OCI-LY7 (cell line): ENCODE data around the gene INSR. TPM values are rescaled to one million over a fixed set of nuclear protein-coding genes. Genes with fewer than 3 reads are reported as not detected.
A peak's percentile ranks its signal among the peaks of the same experiment; 100 is the strongest.

Experiments
- BruUV-seq: library from RNA; stranded (reverse); fragments of 400-500 nt; replicated peaks from 2 replicates; lab custom pipeline; 2021; lab: Mats Ljungman, UMichigan
- CTCF ChIA-PET: fragments of 300-600 bp; sonication (Branson Sonifier 250); formaldehyde crosslinking; loops from one replicate; lab custom pipeline; 2022; ENCODE audit warnings: antibody characterized with exemption; ENCODE audit not compliant: unreplicated experiment; lab: Charles Lee
- POLR2A ChIA-PET: fragments of 300-600 bp; sonication (Branson Sonifier 250); formaldehyde crosslinking; loops from one replicate; lab custom pipeline; 2022; ENCODE audit warnings: antibody characterized with exemption; lab: Charles Lee
- DNase-seq: peaks from one replicate; pipeline ENCODE4 v3.0.0-alpha.2; 2015; ENCODE audit warnings: low spot score
- H2AFZ ChIP-seq: fragments of 200-600 bp; sonication (generic), shearing (Covaris generic); 2 replicates; pipeline ENCODE4 v1.6.1; 2014; ENCODE audit warnings: mild to moderate bottlenecking, antibody characterized with exemption, low read length, moderate library complexity
- H3K27ac ChIP-seq: fragments of 200-600 bp; sonication (generic); 2 replicates; pipeline ENCODE4 v1.5.1; 2014; ENCODE audit warnings: mixed run types, low read depth, mild to moderate bottlenecking, moderate library complexity, low read length, inconsistent platforms; ENCODE audit not compliant: poor library complexity, severe bottlenecking
- H3K36me3 ChIP-seq: fragments of 200-600 bp; sonication (generic); 2 replicates; pipeline ENCODE4 v1.6.1; 2014; ENCODE audit warnings: mild to moderate bottlenecking, antibody characterized with exemption, low read length, moderate library complexity, mixed read lengths; ENCODE audit not compliant: insufficient read depth
- H3K4me1 ChIP-seq: fragments of 200-600 bp; sonication (generic); 2 replicates; pipeline ENCODE4 v1.5.1; 2014; ENCODE audit warnings: mild to moderate bottlenecking, low read length; ENCODE audit not compliant: insufficient read depth, poor library complexity, severe bottlenecking
- H3K4me2 ChIP-seq: fragments of 200-600 bp; sonication (generic); 2 replicates; pipeline ENCODE4 v1.6.1; 2014; ENCODE audit warnings: mild to moderate bottlenecking, low read length
- H3K4me3 ChIP-seq: fragments of 200-600 bp; sonication (generic); 2 replicates; pipeline ENCODE4 v1.5.1; 2014; ENCODE audit warnings: mild to moderate bottlenecking, low read depth, low read length; ENCODE audit not compliant: poor library complexity, severe bottlenecking
- H3K79me2 ChIP-seq: fragments of 200-600 bp; sonication (generic); 2 replicates; pipeline ENCODE4 v1.6.1; 2016; ENCODE audit warnings: low read depth, mild to moderate bottlenecking, low read length, moderate library complexity, mixed read lengths; ENCODE audit not compliant: insufficient read depth
- H3K9me2 ChIP-seq: fragments of 200-600 bp; sonication (generic); 2 replicates; pipeline ENCODE4 v1.6.1; 2016; ENCODE audit warnings: mild to moderate bottlenecking, low read length, mixed read lengths; ENCODE audit not compliant: insufficient read depth
- H3K9me3 ChIP-seq: fragments of 200-600 bp; sonication (generic); 2 replicates; pipeline ENCODE4 v1.6.1; 2014; ENCODE audit warnings: mild to moderate bottlenecking, mixed run types, low read length, mixed read lengths
- H4K20me1 ChIP-seq: fragments of 200-600 bp; sonication (generic); 2 replicates; pipeline ENCODE4 v1.6.1; 2014; ENCODE audit warnings: mild to moderate bottlenecking, antibody characterized with exemption, low read length, moderate library complexity, mixed read lengths; ENCODE audit not compliant: insufficient read depth
- EZH2phosphoT487 ChIP-seq: fragments of 200-600 bp; sonication (generic); IDR thresholded peaks from 2 replicates; pipeline ENCODE4 v1.6.1; 2018; ENCODE audit warnings: low read depth, borderline replicate concordance, mild to moderate bottlenecking, mixed run types, antibody characterized with exemption, low read length, moderate library complexity, mixed read lengths
- intact Hi-C: fragments of 100-400 bp; cut with micrococcal nuclease; formaldehyde crosslinking; loops from one replicate; pipeline ENCODE4 v1.10.0; 2022; ENCODE audit not compliant: unreplicated experiment
- total RNA-seq, 2 experiments: library from RNA; depleted of rRNA in 1 of 2; stranded (reverse); fragments of >200 nt in 1 of 2; shearing (Covaris generic) in 1 of 2; gene quantifications; 2 replicates each; pipeline ENCODE4 v1.2.3, GENCODE V29; 2014 to 2022
- TF ChIP-seq, protein P1 (sequence below): fragments of 200-600 bp; sonication (generic); conservative IDR thresholded peaks from 2 replicates; pipeline ENCODE4 v1.5.1; 2014; ENCODE audit warnings: mild to moderate bottlenecking, antibody characterized with exemption, low read length, moderate library complexity, mixed read lengths

INSR gene
- total RNA-seq, 2 experiments from 2014 or later, result 57.7 to 74.0 TPM

DNA sequence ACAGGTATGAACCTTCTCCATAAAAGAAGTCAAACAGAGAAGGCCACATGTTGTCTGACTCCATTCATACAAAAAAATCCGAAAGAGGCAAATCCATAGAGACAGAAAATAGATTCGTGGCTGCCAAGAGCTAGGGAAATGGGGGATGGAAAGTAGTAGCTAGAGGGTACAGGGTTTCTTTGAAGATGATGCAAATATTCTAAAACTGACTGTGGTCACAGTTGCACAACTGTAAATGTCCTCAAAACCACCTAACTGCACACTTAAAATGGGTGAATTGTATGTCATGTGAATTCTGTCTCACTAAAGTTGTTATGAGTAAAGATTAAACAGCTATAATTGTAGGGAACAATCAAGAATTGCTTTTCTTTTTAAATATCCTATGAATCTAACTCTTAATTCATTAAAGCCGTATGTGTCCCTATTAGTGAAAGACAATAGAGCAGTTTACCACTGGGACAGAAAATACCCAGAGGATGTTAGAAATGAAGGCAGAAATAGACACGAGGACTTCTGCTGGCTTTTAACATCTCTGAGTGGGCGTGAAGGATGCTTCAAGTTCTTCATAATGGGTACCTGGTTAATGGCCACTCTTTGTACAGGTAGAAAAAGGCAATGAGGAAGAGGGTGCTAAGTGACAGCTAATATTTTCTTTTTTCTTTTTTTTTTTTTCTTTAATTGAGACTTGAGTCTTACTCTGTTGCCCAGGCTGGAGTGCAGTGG, 21.2 kb downstream of the INSR start:
- H4K20me1 ChIP-seq, result no peaks in the 10 kb centered on the region
- peaks cover 24% of the 10 kb centered on the region for H3K36me3 ChIP-seq
- intact Hi-C loops, result loop anchor here (2.0 kb wide), 2 partner anchors 20 to 34 kb away; no protein-coding TSS in a partner anchor
- no TSS peak for BruUV-seq
- peak overlapping the region; percentile 54 for H3K4me3 ChIP-seq
- H3K4me1 ChIP-seq, result peaks cover 71% of the 10 kb centered on the region
- no peaks in the 10 kb centered on the region for H3K9me2 ChIP-seq
- H3K9me3 ChIP-seq, result no peaks in the 10 kb centered on the region
- H3K79me2 ChIP-seq, result peaks cover 47% of the 10 kb centered on the region
- DNase-seq, result peak; percentile 80
- ChIA-PET CTCF (interaction anchor here (1.2 kb wide), 1 partner anchor 34 kb away, joined by 3 read pairs; no protein-coding TSS in a partner anchor), POLR2A (interaction anchor here (0.6 to 4.5 kb wide), 6 partner anchors 9 to 62 kb away, joined by 3 to 20 read pairs (median 4); no protein-coding TSS in a partner anchor)
- TF ChIP-seq, protein P1, sequence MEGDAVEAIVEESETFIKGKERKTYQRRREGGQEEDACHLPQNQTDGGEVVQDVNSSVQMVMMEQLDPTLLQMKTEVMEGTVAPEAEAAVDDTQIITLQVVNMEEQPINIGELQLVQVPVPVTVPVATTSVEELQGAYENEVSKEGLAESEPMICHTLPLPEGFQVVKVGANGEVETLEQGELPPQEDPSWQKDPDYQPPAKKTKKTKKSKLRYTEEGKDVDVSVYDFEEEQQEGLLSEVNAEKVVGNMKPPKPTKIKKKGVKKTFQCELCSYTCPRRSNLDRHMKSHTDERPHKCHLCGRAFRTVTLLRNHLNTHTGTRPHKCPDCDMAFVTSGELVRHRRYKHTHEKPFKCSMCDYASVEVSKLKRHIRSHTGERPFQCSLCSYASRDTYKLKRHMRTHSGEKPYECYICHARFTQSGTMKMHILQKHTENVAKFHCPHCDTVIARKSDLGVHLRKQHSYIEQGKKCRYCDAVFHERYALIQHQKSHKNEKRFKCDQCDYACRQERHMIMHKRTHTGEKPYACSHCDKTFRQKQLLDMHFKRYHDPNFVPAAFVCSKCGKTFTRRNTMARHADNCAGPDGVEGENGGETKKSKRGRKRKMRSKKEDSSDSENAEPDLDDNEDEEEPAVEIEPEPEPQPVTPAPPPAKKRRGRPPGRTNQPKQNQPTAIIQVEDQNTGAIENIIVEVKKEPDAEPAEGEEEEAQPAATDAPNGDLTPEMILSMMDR, result no peak
- TF ChIP-seq EZH2phosphoT487, result no peak
- no peak overlapping the region; the same call in 1 of the 2 replicates for H2AFZ ChIP-seq
- peak overlapping the region; percentile 75 for H3K4me2 ChIP-seq
- H3K27ac ChIP-seq, result peak overlapping the region; percentile 90

DNA sequence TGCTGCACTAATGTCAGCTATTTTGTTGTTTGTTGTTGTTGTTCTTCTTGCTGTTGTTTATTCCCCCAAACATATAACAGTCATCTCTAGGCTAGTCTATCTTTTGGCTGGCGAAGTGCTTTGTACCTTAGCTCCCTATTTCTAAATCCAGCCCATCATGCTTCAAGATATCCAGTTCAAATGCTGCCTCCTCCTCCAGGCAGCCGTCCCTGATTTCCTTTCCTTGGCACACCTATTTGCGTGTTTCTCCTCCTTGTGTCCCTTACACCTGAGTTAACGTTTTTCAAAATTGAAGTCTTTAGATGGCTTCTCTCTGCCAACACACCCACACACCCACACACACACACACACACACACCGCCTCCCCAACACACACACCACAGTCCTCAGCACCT, 25.5 kb downstream of the INSR start:
- Histone ChIP-seq H3K27ac (no peak overlapping the region), H2AFZ (no peak overlapping the region), H3K4me1 (peaks cover 42% of the 10 kb centered on the region), H3K36me3 (peaks cover 45% of the 10 kb centered on the region), H3K9me3 (no peaks in the 10 kb centered on the region), H3K4me3 (no peak overlapping the region), H3K79me2 (peaks cover 61% of the 10 kb centered on the region), H3K4me2 (no peak overlapping the region), H4K20me1 (no peaks in the 10 kb centered on the region), H3K9me2 (no peaks in the 10 kb centered on the region)
- ChIA-PET CTCF (no interaction called here), POLR2A (interaction anchor here (0.9 kb wide), 1 partner anchor 25 kb away, joined by 3 read pairs; the partner anchor contains the start of gene INSR)
- BruUV-seq, result no TSS peak
- DNase-seq, result no peak
- intact Hi-C loops, result no loop called here
- TF ChIP-seq, protein P1, result no peak
- no peak for TF ChIP-seq EZH2phosphoT487
